Fibroblast of the aortic adventitia (primary cell): ENCODE measurements around the gene PIP5K1C. TPM values are rescaled to one million over a fixed set of nuclear protein-coding genes. Genes with fewer than 3 reads are reported as not detected.

Experiments
- DNase-seq: peaks from one replicate; pipeline ENCODE4 v3.0.0-alpha.2; 2010; ENCODE audit warnings: low read depth
- H3K4me3 ChIP-seq: 2 replicates; pipeline ENCODE4 v1.5.1; 2011; ENCODE audit warnings: low read depth, mild to moderate bottlenecking, control low read depth, low read length, moderate library complexity
- total RNA-seq: library from RNA; depleted of rRNA; stranded (reverse); fragments of >200 nt; gene quantifications from 2 replicates; pipeline ENCODE4 v1.2.3, GENCODE V29; 2012; ENCODE audit warnings: low replicate concordance
- TF ChIP-seq, protein P1 (sequence below): IDR thresholded peaks from 2 replicates; pipeline ENCODE4 v1.5.1; 2011; ENCODE audit warnings: mild to moderate bottlenecking, low read length, control low read depth, inconsistent platforms; ENCODE audit not compliant: insufficient read depth

Gene PIP5K1C
- total RNA-seq, 1 donor, result 32.2 TPM

DNA sequence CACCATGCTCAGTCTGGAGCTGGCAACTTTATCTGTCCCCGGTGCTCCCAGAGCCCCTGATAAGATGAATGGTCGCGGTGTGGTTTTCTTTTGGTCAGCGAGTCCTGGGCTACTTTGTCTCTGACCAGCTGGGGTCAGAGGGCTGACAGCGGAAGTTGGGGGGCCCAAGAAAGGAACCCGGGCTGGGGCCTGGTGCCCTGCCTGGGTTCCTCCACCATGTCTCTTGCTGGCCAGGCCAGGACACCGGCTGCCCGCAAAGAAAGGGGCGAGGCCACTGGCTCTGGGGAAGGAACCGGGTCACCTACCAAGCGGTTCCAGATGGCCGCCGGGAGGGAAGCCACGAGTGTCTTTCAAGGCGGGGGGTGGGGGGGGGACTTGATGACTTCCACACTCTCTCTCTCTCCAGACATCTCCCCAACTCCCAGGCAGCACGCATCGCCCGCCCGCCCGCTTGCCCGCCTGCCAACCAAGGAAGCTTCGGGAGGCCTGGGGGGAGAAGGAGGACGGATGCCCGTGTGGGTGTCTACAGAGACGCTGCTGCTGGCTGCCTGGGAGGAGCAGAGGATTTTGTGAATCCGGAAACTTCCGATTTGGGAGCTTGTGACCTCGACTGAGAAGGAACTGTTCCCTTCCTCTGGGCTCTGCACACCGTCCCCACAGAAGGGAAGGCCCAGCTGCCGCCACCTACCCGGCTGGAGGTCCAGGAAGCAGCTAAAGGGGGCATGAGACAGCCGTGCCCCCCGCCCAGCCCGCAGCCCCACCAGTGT, 1.1 kb downstream of the PIP5K1C start:
- DNase-seq, result peak; percentile 47
- TF ChIP-seq, protein P1, sequence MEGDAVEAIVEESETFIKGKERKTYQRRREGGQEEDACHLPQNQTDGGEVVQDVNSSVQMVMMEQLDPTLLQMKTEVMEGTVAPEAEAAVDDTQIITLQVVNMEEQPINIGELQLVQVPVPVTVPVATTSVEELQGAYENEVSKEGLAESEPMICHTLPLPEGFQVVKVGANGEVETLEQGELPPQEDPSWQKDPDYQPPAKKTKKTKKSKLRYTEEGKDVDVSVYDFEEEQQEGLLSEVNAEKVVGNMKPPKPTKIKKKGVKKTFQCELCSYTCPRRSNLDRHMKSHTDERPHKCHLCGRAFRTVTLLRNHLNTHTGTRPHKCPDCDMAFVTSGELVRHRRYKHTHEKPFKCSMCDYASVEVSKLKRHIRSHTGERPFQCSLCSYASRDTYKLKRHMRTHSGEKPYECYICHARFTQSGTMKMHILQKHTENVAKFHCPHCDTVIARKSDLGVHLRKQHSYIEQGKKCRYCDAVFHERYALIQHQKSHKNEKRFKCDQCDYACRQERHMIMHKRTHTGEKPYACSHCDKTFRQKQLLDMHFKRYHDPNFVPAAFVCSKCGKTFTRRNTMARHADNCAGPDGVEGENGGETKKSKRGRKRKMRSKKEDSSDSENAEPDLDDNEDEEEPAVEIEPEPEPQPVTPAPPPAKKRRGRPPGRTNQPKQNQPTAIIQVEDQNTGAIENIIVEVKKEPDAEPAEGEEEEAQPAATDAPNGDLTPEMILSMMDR, result no peak
- H3K4me3 ChIP-seq, result peak overlapping the region; percentile 85

DNA sequence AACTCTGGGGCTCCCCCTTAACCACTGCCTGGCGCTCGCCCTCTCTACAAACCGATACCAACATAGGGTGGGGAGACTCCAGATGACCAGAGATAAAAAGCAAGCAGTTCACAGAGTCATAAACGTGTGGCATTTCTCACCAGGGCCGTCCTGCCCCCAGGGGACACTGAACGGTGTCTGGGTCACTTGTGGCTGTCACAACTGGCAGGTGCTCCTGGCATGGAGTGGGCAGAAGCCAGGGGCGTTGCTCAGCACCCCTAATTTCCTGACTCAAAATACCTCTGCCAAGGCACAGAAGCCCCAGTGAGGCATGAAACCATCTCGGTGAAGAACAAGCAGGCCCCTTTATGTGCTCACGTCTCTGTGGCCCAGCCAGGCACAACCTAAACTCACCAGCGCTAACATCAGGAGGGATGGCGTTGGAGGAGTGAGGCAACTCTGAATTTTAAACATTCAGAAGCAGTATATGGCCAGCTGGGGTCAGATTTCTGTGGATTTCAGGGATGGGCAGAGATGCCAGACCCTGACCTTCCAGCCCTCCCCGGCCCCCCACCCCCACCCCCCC, 1.8 kb downstream of the PIP5K1C start:
- peak overlapping the region; percentile 85 for H3K4me3 ChIP-seq
- TF ChIP-seq, protein P1, result no peak
- DNase-seq, result peak; percentile 31

DNA sequence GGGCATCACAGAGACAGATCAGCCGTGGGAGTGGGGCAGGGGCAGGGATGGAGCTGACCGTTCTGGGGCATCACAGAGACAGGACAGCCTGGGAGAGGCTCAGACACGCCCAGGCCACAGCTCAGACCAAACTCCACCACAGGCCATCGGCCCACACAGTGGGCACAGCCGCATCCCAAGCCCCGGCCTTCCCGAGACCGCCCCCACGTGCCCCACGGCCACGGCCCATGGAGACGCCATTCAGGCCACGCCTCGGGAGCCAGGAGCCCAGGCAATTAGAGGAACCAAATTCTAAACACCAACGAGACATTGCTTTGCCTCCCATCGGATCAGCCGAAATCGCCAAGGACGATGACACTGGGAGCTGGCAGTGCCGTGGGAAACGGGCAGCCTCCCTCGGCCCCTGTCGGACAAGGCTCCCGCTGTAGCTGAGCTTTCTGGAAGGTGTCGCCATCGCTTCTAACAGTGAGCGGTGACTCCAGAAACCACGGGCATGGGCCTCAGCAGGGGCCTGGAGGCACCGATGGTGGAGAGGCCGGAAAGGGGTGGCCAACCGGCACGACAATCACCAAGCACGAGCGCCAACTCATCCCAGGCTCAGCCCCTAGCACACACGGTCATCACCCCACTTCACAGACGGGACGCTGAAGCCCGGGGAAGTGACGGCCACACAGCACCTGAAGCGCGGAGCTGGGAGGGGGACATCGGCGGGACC, 2.4 kb downstream of the PIP5K1C start:
- DNase-seq, result no peak
- H3K4me3 ChIP-seq, result no peak overlapping the region

DNA sequence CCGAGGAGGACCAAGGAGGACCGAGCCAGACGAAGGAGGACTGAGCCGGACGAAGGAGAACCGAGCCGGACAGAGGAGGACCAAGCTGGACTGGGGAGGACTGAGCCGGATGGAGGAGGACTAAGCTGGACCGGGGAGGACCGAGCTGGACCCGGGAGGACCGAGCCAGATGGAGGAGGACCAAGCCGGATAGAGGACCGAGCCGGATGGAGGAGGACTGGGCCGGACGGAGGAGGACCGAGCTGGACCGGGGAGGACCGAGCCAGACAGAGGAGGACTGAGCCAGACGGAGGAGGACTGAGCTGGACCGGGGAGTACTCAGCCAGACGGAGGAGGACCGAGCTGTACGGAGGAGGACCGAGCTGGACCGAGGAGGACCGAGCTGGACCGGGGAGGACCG, 3.2 kb downstream of the PIP5K1C start:
- TF ChIP-seq, protein P1, result no peak
- no peak for DNase-seq
- H3K4me3 ChIP-seq, result no peak overlapping the region

More for the DNA sequence above, 2.4 kb downstream of the PIP5K1C start:
- TF ChIP-seq, protein P1, result no peak

DNA sequence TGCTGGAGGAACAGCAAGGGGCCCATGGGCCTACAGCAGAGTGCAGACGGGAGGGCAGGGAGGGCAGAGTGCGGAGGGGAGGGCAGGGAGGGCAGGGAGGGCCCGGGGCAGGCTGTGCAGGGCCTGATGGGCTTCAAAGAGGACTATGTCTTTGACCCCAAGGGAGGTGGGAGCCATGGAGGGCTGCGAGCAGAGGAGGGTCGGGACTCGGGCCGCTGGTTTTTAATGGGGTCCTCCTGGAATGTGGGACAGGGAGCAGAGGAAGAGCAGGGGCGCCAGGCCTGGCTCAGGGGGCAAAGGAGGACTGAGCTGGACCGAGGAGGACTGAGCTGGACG, 3.6 kb downstream of the PIP5K1C start:
- no peak overlapping the region for H3K4me3 ChIP-seq
- TF ChIP-seq, protein P1, result no peak
- no peak for DNase-seq

DNA sequence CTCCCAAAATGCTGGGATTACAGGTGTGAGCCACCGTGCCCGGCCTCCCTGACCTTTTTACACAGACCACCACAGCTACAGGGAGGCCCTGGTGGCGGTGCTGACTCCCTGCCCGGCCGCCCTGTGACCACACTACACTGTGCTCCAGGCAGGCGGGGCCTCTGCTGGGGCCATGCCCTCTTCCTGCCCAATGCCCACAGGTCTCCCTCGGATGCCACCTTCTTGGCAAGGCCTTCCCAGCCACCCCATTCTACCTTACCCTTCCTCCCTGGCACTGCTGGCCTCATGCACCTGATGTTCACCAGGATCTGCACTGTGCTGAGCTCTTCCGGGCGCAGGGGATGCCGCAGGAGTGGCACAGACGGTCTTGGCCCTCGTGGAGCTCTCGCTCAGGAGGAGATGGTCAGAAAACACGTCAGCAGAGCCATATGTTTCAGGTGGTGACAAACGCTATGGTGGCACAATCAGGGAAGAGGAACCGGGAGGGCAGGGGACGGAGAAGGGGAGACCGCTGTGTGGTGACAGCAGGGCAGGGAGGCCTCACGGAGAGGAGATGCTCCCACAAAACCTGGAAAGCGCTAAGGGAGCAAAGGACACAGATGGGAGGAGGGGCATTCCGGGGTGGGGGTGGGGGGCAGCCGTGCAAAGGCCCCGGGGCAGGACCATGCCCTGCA, 4.1 kb downstream of the PIP5K1C start:
- no peak overlapping the region for H3K4me3 ChIP-seq
- TF ChIP-seq, protein P1, result no peak
- no peak for DNase-seq
